Activated gamma-delta T cell treated with anti-CD3 and anti-CD28 coated beads, Interleukin-2, amount 50 U/mL, for 16 hours (primary cell): Measurements from ENCODE around the gene CDPF1.

Experiments used
- DNase-seq: peaks from one replicate; pipeline ENCODE4 v3.0.0-alpha.2; 2020; ENCODE audit warnings: low read depth

Gene CDPF1, protein sequence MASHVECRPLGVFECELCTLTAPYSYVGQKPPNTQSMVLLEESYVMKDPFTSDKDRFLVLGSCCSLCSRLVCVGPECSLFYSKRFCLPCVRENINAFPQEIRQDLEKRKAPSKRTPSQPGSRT

DNA sequence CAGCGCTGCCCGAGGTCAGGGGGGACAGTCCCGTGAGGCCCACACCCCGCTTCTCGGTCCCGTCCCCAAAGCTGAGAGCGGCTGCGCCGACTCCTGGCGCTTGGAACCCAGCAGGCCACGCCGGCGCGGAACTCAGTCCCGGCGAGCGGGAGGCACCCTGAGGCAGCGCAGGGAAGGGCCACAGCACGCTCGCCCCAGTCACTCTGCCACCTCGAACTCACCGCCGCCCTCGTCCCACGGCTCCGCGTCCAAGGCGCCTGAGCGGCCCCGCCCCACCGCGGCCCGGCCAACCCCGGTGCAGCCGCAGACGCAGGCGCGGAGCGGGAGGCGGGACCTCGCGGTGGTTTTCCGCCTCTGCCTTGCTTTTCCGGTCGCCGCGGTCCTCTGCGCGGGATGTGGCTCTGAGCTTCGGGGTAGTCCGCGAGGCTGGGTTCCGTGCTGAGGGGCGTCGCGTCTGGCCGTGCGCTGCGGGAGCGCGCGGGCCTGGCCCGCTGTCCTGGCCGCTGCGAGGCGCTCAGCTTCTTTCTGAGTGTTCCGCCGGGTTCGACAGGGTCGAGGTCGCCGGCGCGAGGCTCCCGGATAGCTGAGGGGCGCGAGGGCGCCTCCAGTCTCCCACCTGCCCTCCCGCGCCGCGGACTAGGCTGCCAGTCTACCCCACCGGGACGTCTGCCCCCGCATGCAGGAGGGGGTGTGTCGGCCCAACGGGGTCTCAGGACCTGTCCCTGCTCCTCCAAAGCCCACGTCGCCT lies at the start of gene CDPF1:
TSS of gene CDPF1 (minus strand) at position 259 of the 748 bp plus-strand sequence. CDS start 2,009 bp downstream, outside the sequence.
- peak; percentile 90 for DNase-seq

DNA sequence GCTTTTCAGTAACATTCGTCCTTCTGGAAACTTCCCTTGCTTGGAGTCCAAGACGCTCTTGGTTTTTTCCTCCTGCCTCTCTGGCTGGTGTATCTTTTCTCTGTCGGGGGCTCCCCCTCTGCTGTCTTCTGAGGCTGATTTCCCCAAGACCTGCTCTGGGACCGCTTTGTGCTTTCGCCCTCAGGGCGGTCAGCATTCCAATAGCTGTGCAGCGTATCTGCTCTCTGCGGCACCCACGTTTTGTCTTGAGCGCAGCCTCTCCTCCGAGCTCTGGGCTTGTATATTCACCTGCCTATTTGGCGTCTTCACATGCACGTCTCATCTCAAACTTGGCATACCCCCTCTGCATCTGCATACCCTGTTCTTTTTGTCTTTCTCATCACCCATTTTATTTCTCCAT lies 49.0 kb upstream of the CDPF1 start:
- DNase-seq = no peak

DNA sequence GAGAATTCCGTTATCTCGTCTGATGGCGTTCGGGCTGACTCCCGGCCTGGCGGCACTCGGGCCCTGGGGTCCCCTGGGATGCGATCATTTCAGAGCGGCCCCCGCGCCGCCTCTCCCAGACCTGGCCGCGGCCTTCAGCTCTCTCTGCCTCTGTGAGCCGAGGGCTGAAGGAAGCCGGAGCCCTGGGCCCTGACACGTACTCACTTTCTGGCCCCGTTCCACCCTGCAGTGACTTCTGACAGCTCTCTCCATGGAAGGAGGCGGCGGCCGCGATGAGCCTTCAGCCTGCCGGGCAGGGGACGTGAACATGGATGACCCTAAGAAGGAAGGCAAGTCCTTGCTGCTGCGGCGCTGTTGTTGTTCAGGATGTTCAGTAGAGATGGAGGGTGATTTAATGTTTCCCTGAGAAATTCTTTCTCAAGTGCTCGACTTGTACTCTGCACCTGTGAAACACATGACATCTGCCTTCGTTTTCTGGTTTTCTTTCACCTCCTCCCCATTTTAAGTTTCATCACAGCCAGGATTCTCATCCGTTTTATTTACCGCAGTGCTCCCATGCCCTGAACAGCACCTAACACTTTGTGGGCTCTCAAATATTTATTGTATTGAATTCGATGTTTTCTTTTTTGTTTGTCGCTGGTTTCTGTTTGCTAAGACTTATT lies 47.2 kb upstream of the CDPF1 start:
- DNase-seq = no peak

DNA sequence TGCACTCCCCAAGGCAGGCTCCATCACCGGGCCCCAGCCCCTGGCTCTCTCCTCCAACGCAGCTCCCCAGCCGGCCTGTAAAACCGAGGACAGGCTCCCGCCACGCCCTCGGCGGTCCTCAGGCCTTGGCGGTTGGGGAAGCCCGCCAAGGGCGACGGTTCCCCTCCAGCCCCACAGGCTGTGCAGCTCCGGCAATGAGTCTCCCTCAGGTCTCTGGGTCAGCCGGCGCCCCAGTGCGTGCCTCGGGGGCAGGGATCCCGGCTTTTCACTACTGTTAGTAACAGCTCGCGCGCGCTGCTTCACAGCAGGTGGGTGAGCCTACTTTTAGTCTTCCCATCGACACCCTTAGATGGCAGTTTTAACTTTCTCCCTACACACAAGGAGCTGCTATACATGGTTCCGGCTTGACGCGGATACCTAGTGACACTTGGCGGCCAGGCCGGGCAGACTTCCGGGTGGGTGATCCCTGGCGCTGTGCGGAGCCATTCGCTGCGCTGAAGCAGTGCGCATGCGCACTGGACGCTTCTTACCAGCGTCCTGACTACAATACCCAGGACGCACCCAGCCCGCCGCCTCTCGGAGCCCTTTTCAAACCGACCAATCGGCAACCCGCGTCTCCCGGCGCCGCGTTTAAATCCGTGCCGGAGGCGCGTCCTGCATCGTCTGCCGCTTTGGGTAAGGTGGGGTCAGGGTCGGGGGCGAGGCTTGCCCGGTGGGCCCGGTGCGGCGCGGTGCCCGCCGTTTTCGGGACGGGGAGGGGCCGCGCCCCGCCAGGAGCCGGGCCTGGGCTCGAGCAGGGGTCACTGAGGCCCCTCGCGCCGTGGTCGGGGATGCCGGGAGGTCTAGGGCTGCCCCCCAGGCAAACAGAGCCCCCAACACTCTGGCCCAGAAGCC lies 46.4 kb upstream of the CDPF1 start, which contains the start of gene GTSE1:
TSS of gene GTSE1 (plus strand) at position 614 of the 894 bp plus-strand sequence. CDS start 531 bp downstream, outside the sequence.
- DNase-seq = peak; percentile 94

DNA sequence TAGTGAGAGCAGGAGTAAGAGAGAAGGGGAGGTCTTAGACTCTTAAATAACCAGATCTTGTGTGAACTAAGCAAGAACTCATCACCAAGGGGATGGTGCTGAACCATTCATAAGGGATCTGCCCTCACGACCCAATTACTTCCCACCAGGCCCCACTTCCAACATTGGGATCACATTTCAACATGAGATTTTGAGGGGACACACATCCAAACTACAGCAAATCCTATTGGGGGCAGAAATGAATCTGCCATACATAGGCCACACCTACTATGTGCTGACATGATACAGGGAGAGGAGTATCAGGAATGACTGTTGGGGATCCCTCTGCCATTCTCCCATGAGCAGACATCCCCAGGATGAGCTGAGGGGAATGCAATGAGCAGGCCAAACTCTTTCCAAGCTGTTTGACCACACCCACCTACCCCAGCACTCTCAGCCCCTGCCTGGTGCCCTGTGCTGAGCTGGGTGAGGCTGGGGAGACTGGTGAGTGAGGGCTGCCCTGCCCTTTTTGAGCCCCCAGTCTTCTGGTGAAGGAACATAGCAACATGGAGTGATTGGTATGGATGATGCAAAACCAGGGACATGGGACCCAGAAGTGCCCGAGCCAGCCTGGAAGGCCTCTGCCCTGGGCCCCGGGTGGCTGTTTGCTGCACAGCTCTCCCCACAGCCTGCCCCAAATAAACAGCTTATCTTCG lies 45.3 kb upstream of the CDPF1 start:
- DNase-seq = no peak

DNA sequence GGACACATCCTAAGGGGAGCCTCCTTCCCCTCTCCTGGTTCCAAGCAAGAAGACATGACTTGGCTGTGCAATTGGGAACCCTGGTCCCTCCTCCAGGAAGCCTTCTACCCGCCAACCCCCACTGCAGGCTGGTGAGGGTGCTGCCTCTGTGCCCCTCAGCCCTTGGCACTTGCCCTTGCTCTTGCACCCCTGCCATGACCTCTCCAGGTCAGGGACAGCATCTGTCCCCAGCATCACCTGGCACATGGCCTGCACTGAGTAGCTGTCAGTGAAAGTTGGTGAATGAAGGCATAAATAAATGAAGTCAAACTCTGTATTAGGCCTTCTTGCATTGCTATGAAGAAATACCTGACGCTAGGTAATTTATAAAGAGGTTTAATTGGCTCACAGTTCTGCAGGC lies 44.7 kb upstream of the CDPF1 start:
- DNase-seq = no peak

DNA sequence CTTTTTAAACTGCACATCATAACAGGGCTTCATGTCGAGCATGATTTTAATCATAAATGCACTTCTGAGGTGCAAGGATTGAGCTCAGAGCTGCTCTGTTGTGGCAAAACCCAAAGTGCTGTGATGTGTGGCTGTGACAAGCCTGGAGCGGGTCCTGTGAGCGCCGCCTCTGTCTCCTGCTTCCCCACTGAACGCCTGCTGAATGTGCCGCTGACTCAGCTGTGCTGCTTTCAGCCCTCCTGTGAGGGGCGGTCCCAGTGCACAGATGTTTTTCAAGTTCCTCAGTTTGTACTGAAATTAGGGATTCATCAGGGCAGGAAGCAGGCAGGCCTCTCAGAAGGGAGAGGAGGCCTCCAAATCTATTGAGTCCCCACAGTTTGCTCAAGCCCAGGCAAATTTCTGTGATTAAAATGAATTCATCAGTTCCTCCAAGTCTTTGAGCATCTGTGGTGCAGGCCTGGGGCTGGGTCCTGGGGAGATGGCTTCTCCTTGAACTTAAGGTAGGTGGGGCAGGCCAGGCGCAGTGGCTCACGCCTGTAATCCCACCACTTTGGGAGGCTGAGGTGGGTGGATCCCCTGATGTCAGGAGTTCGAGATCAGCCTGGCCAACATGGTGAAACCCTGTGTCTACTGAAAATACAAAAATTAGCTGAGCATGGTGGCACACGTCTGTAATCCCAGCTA lies 43.6 kb upstream of the CDPF1 start:
- DNase-seq = no peak

DNA sequence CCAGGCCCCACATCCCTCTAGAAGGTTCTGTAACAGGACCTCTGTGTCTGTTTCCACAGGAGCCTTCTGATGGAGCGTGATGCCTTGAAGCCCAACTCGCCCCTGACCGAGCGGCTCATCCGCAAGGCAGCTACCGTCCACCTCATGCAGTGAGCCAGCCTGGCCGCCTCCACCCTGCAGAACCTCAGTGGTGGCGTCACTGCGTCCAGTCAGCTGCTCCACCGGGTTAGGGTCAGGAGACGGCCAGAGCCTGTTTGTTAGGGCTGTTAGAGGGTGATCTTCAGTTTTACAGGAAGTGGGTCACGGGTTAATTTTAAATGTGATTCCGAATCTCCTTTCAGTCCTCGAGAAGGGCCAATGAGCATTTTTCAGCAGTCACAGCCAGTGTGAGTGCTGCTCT lies 42.6 kb upstream of the CDPF1 start:
- no peak for DNase-seq

DNA sequence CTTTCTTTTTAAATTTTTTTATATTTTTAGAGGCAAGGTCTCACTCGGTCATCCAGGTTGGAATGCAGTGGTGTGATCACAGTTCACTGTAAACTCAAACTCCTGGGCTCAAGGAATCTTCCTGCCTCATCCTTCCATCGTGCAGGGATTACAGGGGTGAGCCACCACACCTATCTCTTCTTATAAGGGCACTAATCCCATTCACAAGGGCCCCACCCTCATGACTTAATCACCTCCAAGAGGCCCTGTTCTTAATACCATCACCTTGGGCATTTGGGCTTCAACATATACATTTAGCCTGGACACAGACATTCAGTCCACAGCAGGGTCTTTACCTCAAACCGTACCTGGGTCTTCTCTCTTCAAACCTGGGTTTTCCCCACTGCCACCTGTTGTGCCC lies 42.1 kb upstream of the CDPF1 start:
- no peak for DNase-seq

DNA sequence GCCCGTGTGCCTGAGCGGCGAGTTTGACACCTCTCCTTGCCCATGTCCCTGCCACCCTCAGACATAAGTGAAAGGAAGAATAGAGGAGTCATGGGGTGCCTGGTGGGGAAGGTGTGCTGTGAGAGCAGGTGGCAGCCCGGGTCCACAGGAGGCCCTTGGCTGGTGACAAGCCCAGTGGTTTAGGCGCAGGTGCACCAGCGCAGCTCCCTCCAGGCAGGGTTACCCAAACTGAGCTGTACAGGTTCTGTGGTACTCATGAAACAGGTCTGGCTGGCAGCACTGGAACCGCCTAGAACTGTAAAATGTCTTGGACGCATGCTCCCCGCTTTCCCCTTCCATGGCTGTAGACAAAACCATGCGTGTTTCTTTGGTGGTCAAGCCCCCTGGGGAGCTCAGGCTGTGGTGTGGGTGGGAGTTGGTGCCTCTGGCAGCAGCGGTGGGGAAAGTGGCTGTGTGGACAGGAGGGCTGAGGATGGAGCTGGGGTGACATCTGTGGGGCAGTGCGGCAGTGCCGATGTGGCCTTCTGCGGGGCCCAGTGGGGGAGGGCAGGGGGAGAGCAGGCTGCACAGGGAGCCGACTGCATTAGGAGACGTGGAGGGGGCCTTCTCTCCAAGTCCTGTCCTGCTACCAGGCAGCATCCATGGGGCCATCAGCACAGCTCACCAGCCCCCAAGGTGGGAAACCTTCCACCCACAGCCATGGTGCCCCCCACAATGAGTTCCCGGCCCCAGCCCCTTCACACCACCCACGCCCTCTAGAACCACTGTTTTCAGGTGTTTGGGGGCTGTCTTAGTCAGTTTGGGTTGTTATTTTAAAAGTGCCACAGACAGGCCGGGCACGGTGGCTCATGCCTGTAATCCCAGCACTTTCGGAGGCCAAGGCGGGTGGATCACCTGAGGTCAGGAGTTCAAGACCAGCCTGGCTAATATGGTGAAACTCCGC lies 41.0 kb upstream of the CDPF1 start:
- DNase-seq = no peak

DNA sequence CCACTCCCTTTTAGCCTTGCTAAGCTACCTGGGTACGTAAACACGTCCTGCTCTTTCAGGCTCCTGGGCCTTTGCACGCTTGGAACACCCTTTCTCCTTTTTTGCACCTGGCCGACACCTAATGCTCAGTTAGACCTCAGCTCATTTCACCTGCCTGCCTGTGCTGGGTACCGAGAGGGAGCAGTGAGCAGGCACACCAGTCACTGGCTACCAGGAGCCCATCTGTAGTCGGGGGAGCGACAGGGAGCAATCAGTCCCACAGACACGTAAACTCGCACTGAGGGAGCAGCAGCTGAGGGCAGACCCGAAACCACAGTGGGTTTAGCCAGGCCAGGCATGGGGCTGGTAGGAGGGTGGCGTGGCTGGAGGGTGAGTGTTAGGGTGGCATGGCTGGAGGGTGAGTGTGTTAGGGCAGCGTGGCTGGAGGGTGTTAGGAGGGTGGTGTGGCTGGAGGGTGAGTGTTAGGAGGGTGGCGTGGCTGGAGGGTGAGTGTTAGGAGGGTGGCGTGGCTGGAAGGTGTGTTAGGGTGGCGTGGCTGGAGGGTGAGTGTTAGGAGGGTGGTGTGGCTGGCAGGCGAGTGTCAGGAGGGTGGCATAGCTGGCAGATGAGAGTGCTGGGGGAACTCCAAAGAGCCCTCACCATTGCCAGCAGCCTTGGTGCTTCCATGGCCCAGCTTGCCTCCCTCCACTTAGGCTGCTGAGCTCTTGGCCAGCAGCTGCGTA lies 40.2 kb upstream of the CDPF1 start:
- no peak for DNase-seq

DNA sequence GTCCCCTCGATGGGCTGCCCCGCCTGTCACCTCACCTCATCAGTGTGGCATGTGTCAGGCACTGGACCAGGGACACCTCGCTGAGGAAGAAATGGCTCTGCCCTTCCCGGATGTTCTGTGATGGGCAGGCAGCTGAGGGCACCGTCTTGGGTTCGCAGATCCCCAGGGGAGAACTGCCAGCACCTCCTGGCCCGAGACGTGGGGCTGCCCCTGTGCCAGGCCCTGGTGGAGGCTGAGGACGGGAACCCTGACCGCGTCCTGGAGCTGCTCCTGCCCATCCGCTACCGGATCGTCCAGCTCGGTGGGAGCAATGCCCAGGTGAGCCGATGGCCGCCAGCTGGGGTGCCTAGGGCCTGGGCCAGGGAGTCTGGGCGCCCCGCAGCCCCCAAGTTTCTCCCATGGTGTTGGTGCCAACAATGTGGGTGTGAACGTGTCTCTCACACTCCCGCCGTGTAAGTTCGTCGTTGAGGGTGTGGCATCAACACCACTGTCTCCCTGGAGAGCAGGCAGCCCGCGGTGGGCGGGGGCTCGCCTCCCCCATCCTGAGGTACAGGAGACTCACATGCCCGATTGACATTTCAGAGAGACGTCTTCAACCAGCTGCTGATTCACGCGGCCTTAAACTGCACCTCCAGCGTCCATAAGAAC lies 39.3 kb upstream of the CDPF1 start:
- DNase-seq = no peak

DNA sequence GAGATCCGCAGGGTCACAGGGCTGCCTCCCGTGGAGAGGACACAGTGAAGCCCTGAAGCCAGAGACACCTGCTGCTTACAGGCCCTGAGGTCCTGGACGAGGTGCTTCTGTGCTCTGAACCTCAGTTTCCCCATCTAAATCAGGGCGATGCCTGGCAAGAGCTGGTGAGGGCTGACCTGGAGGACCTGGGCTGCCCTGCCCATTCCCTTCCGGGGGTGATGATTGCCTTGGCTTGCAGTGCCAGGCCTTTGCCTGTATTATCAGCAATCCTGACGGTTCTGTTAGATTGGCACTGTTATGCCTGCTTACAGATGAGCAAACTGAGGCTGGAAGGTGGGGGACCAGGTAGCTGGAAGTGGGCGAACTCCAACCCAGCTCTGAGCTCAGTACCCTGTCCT lies 38.8 kb upstream of the CDPF1 start:
- DNase-seq = no peak

DNA sequence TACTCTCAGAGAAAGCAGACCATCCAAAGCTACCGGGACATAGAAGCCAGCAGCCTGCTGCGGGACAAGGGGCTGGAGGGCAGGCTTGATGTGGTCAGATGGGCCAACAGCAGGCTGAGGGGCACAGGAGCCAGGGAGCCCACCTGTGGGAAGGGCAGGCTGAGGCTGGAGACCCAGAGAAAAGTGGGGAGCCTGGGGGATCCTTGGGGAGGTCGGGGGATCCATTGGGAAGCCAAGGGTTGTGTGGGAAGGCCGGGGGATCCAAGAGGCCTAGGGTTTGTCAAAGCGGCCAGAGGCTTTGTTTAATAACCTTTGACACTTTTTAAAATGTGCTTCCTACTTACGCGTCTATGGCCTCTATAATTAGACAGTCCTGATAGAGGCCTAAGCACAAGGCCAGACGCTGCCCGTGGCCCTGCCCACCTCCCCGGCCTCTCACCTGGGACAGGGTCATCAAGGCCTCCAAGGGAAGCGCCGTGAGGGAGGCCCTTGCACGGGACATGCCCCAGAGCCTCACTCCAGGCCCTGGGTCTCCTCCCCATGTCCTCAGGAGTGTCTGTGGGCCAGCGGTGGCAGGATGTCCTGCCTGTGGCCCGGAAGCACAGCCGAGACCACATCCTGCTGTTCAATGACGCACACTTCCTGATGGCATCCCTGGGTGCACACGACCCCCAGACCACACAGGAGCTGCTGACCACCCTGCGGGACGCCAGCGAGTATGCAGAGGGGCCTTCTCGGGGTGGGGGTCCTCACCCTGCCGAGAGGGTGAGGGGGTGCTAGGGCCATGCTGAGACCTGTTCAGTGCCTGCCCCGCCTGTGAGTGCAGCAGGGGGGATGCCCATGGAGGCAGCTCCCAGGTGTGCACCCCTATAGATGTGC lies 38.0 kb upstream of the CDPF1 start:
- DNase-seq = no peak

DNA sequence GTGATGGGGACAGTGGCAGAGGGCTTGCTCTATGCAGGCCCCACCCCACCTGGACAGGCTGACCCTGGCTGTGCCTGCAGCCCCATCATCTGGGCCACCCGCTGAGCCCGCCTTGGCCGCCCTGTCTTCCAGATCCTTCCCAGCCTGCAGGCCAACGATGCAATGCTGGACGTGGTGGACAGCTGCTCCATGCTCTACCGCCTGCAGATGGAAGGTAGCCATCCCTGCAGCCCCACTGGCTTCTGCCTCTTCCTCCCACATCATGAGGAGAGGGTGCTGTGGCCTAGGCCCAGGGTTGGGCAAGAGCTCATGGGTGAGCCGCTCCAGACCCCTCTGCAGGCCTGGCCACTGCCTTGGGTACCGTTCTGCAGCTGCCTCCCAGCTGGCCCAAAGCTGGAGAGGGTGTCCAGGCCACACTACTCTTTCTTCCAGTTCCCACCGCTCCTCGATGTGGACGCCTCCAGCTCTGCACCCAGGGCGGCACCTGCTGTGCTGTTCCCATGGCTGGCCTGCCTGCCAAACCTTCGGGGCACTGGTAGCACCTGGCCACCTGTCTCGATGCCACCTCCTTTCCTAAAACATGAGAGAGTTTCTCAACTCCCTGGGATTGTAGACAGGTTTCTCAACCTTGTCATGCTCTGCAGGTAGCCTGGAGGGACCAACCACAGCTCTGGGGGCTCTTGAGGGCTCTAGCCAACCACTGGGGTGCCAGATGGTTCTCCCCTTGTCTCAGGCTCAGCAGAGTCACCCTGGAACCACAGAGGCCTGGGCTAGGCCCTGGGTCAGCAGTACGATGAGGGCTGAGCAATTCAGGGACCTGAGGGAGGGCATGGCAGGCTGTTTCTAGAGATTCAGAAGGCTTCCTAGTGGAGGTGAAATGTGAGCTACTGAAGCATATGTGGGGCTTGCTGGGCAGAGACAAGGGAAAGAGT lies 37.1 kb upstream of the CDPF1 start:
- no peak for DNase-seq

DNA sequence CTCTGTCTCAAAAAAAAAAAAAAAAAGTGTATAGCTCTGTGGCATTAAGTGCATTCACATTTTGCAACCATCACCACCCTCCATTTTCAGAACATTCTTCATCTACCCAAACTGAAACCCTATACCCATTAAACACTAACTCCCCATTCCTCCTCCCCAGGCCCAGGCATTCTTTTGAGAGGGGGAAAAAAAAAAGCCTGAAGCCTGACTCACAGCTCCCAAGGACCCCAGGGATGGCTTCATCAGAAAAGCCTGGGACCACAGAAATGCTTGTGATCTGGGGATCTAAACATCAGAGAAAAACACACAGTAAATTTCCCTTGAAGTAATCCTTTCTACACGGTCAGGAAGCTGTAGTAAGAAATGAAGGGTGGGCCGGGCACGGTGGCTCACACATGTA lies 35.9 kb upstream of the CDPF1 start:
- DNase-seq = no peak
